ENCODE measurements around the gene STAM.
A peak's percentile ranks its signal among the peaks of the same experiment; 100 is the strongest.

STAM gene

GRCh38 chr10:17640331-17640816 lies 3.6 kb upstream of the STAM start:
- Histone ChIP-seq H3K27ac (ENCODE audit: low read length) (no peak overlapping the region), H2AFZ (ENCODE audit: low read depth, low read length) (no peak overlapping the region), H4K20me1 (ENCODE audit: insufficient read depth, low read length) (no peaks in the 10 kb centered on the region), H3K9ac (ENCODE audit: low read length) (no peak overlapping the region), H3K79me2 (ENCODE audit: low read length) (peaks cover 34% of the 10 kb centered on the region), H3K4me3 (ENCODE audit: low read length) (no peak overlapping the region), H3K27me3 (ENCODE audit: low read depth, low read length) (no peaks in the 10 kb centered on the region), H3K4me1 (ENCODE audit: low read length) (peaks cover 13% of the 10 kb centered on the region), H3K9me3 (ENCODE audit: insufficient read depth, low read length) (no peaks in the 10 kb centered on the region), H3K4me2 (ENCODE audit: low read length) (no peak overlapping the region), H3K36me3 (replicated peaks; ENCODE audit: low read depth, low read length) (no peaks in the 10 kb centered on the region)
- no peak for TF ChIP-seq EZH2phosphoT487 (IDR thresholded peaks at IDR 0.05; ENCODE audit: low read depth)
- TF ChIP-seq CTCF (IDR thresholded peaks at IDR 0.05; ENCODE audit: low read depth, low read length), result no peak

GRCh38 chr10:17643339-17643754 lies 604 bp upstream of the STAM start:
- peak overlapping the region; percentile 87 for H2AFZ ChIP-seq (ENCODE audit: low read depth, low read length)
- peak overlapping the region; percentile 84 for H3K27ac ChIP-seq (ENCODE audit: low read length)
- no peaks in the 10 kb centered on the region for H3K27me3 ChIP-seq (ENCODE audit: low read depth, low read length)
- H3K4me1 ChIP-seq (ENCODE audit: low read length), result peaks cover 21% of the 10 kb centered on the region
- H3K4me3 ChIP-seq (ENCODE audit: low read length), result peak overlapping the region; percentile 99
- no peaks in the 10 kb centered on the region for H3K9me3 ChIP-seq (ENCODE audit: insufficient read depth, low read length)
- H3K4me2 ChIP-seq (ENCODE audit: low read length), result peak overlapping the region; percentile 82
- H3K9ac ChIP-seq (ENCODE audit: low read length), result peak overlapping the region; percentile 90
- 0 out of 2 replicates have a peak, but pooled peaks cover 3% of the 10 kb centered on the region for H4K20me1 ChIP-seq (ENCODE audit: insufficient read depth, low read length)
- TF ChIP-seq CTCF (IDR thresholded peaks at IDR 0.05; ENCODE audit: low read depth, low read length) (no peak), EZH2phosphoT487 (IDR thresholded peaks at IDR 0.05; ENCODE audit: low read depth) (no peak)
- peaks cover 63% of the 10 kb centered on the region for H3K79me2 ChIP-seq (ENCODE audit: low read length)
- H3K36me3 ChIP-seq (replicated peaks; ENCODE audit: low read depth, low read length), result no peaks in the 10 kb centered on the region

- Histone ChIP-seq H4K20me1 (ENCODE audit: insufficient read depth, low read length) (0 out of 2 replicates have a peak, but pooled peaks cover 3% of the 10 kb centered on the region), H3K4me3 (ENCODE audit: low read length) (peak overlapping the region; percentile 99), H3K27me3 (ENCODE audit: low read depth, low read length) (no peaks in the 10 kb centered on the region), H3K4me1 (ENCODE audit: low read length) (peaks cover 21% of the 10 kb centered on the region), H3K4me2 (ENCODE audit: low read length) (peak overlapping the region; percentile 97), H3K36me3 (replicated peaks; ENCODE audit: low read depth, low read length) (no peaks in the 10 kb centered on the region), H3K9ac (ENCODE audit: low read length) (peak overlapping the region; percentile 90), H2AFZ (ENCODE audit: low read depth, low read length) (peak overlapping the region; percentile 27; the same call in 1 of the 2 replicates), H3K9me3 (ENCODE audit: insufficient read depth, low read length) (no peaks in the 10 kb centered on the region), H3K79me2 (ENCODE audit: low read length) (peaks cover 71% of the 10 kb centered on the region), H3K27ac (ENCODE audit: low read length) (peak overlapping the region; percentile 84)
- TF ChIP-seq CTCF (IDR thresholded peaks at IDR 0.05; ENCODE audit: low read depth, low read length), result no peak
- TF ChIP-seq EZH2phosphoT487 (IDR thresholded peaks at IDR 0.05; ENCODE audit: low read depth), result no peak
These were observed 563 bp downstream of the STAM start for GRCh38 chr10:17644485-17644943.

- H3K36me3 ChIP-seq (replicated peaks; ENCODE audit: low read depth, low read length), result no peaks in the 10 kb centered on the region
- no peaks in the 10 kb centered on the region for H3K9me3 ChIP-seq (ENCODE audit: insufficient read depth, low read length)
- 0 out of 2 replicates have a peak, but pooled peaks cover 3% of the 10 kb centered on the region for H4K20me1 ChIP-seq (ENCODE audit: insufficient read depth, low read length)
- H2AFZ ChIP-seq (ENCODE audit: low read depth, low read length), result no peak overlapping the region
- 0 out of 2 replicates have a peak overlapping the region, but pooled peaks have one; percentile 90 for H3K9ac ChIP-seq (ENCODE audit: low read length)
- no peaks in the 10 kb centered on the region for H3K27me3 ChIP-seq (ENCODE audit: low read depth, low read length)
- peak overlapping the region; percentile 97 for H3K4me2 ChIP-seq (ENCODE audit: low read length)
- no peak overlapping the region for H3K27ac ChIP-seq (ENCODE audit: low read length)
- H3K4me1 ChIP-seq (ENCODE audit: low read length), result peaks cover 21% of the 10 kb centered on the region
- H3K79me2 ChIP-seq (ENCODE audit: low read length), result peaks cover 79% of the 10 kb centered on the region
- no peak for TF ChIP-seq EZH2phosphoT487 (IDR thresholded peaks at IDR 0.05; ENCODE audit: low read depth)
- 0 out of 2 replicates have a peak overlapping the region, but pooled peaks have one; percentile 99 for H3K4me3 ChIP-seq (ENCODE audit: low read length)
These were observed 1.8 kb downstream of the STAM start for GRCh38 chr10:17645621-17646345.

Measured in OCI-LY3 (cell line).